Stimulated activated naive CD8-positive, alpha-beta T cell treated with anti-CD3 and anti-CD28 coated beads, Interleukin-15, amount 100 ng/mL, for 72 hours (primary cell): ENCODE measurements around the gene OR10R2.
A peak's percentile ranks its signal among the peaks of the same experiment; 100 is the strongest.
"Not testable (repeated sequence)": the region's sequence is repeated elsewhere in the genome, so short reads cannot be mapped to it uniquely, and the experiment has no call there.

ENCODE experiments used
- ATAC-seq: fragments of 150-1000 bp; cut with Tn5 transposase; 2 replicates; pipeline ENCODE4 v1.10.0; 2021; ENCODE audit warnings: mild to moderate bottlenecking, moderate library complexity
- DNase-seq, 2 donors: peaks; one replicate each; pipeline ENCODE4 v3.0.0; 2021 to 2022
- H3K27ac Mint-ChIP-seq, 2 donors: one replicate each; pipeline ENCODE4 v1.8.0; 2022; ENCODE audit warnings: mild to moderate bottlenecking in 2 of 2, mixed read lengths in 2 of 2, moderate library complexity in 2 of 2
- H3K27me3 Mint-ChIP-seq: one replicate; pipeline ENCODE4 v1.8.0; 2022; ENCODE audit warnings: mixed read lengths
- H3K4me1 Mint-ChIP-seq: one replicate; pipeline ENCODE4 v1.8.0; 2022; ENCODE audit warnings: mild to moderate bottlenecking, mixed read lengths
- H3K4me3 Mint-ChIP-seq, 2 donors: one replicate each; pipeline ENCODE4 v1.8.0; 2022; ENCODE audit warnings: mild to moderate bottlenecking in 2 of 2, mixed read lengths in 2 of 2, moderate library complexity in 1 of 2
- H3K9me3 Mint-ChIP-seq, 2 donors: one replicate each; pipeline ENCODE4 v1.8.0; 2022; ENCODE audit warnings: mixed read lengths in 2 of 2

Gene OR10R2, protein sequence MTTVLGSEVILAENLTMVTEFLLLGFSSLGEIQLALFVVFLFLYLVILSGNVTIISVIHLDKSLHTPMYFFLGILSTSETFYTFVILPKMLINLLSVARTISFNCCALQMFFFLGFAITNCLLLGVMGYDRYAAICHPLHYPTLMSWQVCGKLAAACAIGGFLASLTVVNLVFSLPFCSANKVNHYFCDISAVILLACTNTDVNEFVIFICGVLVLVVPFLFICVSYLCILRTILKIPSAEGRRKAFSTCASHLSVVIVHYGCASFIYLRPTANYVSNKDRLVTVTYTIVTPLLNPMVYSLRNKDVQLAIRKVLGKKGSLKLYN

GRCh38 chr1:158471920-158472319 is at the start of gene OR10R2:
Gene OR10R2 (plus strand): TSS chr1:158472220. CDS start chr1:158472326, 106 bp downstream.
- DNase-seq, result no peak
- Mint-ChIP-seq H3K27ac (no peak within 1 kb of the TSS), H3K27me3 (peaks cover 31% of the 10 kb centered on the region), H3K4me1 (no peaks in the 10 kb centered on the region), H3K4me3 (no peak within 1 kb of the TSS), H3K9me3 (no peaks in the 10 kb centered on the region)
- ATAC-seq, result no peak

- Mint-ChIP-seq H3K4me3 (no peak overlapping the region), H3K27ac (no peak overlapping the region), H3K27me3 (peaks cover 14% of the 10 kb centered on the region), H3K9me3 (peaks cover 9 to 14% of the 10 kb centered on the region in 2 donors), H3K4me1 (no peaks in the 10 kb centered on the region)
- DNase-seq (no peak), ATAC-seq (no peak)
These were observed 47.0 kb upstream of the OR10R2 start for GRCh38 chr1:158425027-158425426.

GRCh38 chr1:158426137-158426536 is 45.9 kb upstream of the OR10R2 start, which contains the start of gene OR10K2:
Gene OR10K2 (minus strand): TSS chr1:158426237. CDS start chr1:158420866, 5,371 bp downstream.
- peaks cover 11 to 16% of the 10 kb centered on the region in 2 donors for H3K9me3 Mint-ChIP-seq
- peaks cover 17% of the 10 kb centered on the region for H3K27me3 Mint-ChIP-seq
- H3K27ac Mint-ChIP-seq, result no peak within 1 kb of the TSS
- H3K4me1 Mint-ChIP-seq, result no peaks in the 10 kb centered on the region
- no peak within 1 kb of the TSS for H3K4me3 Mint-ChIP-seq
- DNase-seq, result no peak
- ATAC-seq, result no peak

DNA sequence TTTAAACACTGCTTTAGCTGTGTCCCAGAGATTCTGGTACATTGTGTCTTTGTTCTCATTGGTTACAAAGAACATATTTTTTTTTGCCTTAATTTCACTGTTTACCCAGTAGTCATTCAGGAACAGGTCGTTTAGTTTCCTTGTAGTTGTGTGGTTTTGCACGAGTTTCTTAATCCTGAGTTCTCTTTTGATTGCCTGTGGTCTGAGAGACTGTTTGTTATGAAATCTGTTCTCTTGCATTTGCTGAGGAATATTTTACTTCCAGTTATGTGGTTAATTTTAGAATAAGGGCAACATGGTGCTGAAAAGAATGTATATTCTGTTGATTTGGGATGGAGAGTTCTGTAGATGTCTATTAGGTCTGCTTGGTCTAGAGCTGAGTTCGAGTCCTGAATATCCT is 41.9 kb upstream of the OR10R2 start:
- Mint-ChIP-seq H3K9me3 (peaks cover 17 to 24% of the 10 kb centered on the region in 2 donors), H3K27me3 (peaks cover 23% of the 10 kb centered on the region)
- not testable (repeated sequence) for H3K4me1 Mint-ChIP-seq, H3K27ac Mint-ChIP-seq, H3K4me3 Mint-ChIP-seq, ATAC-seq, DNase-seq

DNA sequence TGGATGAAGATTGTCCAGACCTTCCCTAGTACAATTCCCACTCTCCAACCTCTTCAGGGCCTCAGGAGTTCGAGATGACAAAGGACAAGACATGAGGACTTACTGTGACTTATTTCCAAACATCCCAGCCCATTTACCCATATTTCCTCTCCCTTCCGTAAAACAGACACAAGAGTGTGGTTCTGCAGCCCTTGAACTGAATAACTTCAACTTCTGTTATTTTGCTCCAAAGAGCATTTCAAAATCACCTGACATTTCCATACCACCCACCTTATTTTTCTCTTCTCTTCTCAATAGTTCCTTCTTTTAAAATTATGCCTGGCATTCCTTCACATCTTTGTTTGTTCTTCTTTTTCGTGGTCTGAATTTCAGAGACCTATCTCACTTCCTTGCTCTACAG is 37.3 kb upstream of the OR10R2 start:
- H3K9me3 Mint-ChIP-seq, result peaks cover 11 to 13% of the 10 kb centered on the region in 2 donors
- H3K27ac Mint-ChIP-seq, result no peak overlapping the region
- H3K4me3 Mint-ChIP-seq, result no peak overlapping the region
- H3K4me1 Mint-ChIP-seq, result no peaks in the 10 kb centered on the region
- no peak for DNase-seq
- peaks cover 23% of the 10 kb centered on the region for H3K27me3 Mint-ChIP-seq
- no peak for ATAC-seq

DNA sequence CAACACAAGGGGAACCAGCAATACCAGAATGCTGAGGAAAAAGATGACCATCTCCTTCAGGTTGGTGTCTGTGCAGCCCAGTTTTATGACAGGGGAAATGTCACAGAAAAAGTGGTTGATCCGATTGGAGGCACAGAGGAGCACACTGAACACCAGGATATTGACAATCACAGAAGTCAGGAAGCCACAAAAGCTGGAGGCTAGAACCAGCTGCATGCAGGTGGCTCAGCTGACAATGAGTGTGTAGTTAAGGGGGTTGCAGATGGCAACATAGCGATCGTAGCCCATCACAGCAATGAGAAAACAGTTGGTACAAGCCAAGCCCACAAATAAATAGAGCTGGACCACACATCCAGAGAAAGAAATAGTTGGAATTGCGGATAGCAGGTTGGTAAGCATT is 26.6 kb upstream of the OR10R2 start:
- Mint-ChIP-seq H3K27me3 (peaks cover 21% of the 10 kb centered on the region), H3K9me3 (peaks cover 0 to 7% of the 10 kb centered on the region in 2 donors), H3K27ac (no peak overlapping the region), H3K4me3 (no peak overlapping the region), H3K4me1 (no peaks in the 10 kb centered on the region)
- no peak for ATAC-seq
- DNase-seq, result no peak

GRCh38 chr1:158454537-158454936 is 17.5 kb upstream of the OR10R2 start:
- Mint-ChIP-seq H3K27me3 (peaks cover 18% of the 10 kb centered on the region), H3K27ac (no peak overlapping the region), H3K9me3 (peaks cover 4 to 11% of the 10 kb centered on the region in 2 donors), H3K4me1 (no peaks in the 10 kb centered on the region), H3K4me3 (no peak overlapping the region)
- ATAC-seq, result no peak
- DNase-seq, result no peak

DNA sequence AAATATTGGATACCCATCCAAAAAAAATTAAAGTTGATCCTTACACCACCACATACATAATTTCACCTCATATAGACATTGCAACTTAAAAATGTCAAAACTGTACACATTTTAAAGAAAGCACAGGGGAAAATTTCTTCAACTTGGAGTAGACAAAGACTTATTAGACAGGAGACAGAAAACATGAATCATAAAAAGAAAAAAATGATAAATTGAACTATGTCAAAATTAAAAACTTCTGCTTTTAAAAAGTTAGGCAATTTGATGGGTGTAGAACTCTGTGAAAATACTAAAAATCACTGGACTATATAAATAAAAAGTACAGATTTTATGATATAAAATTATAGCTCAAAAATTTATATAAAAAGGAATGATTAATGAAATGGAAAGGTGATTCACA is 14.8 kb upstream of the OR10R2 start:
- ATAC-seq, result no peak
- H3K27me3 Mint-ChIP-seq, result peaks cover 9% of the 10 kb centered on the region
- H3K4me3 Mint-ChIP-seq, result no peak overlapping the region
- H3K27ac Mint-ChIP-seq, result no peak overlapping the region
- H3K4me1 Mint-ChIP-seq, result no peaks in the 10 kb centered on the region
- H3K9me3 Mint-ChIP-seq, result no peaks in the 10 kb centered on the region
- DNase-seq, result no peak

DNA sequence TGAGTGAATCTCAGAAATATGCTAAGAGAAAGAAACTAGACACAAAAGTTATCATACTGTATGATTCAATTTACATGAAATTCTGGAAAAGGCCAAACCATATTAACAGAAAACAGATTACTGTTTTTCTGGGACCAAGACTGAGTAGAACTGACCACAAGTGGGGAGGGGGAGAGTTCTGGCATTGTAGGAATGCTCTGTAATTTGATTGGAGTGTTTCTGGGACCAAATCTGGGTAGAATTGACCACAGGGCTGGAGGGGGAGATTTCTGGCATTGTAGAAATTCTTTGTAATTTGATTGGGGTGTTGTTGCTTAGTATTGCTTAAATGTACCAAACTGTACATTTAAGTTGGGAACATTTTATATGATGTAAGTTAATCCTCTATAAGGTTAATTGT is 13.8 kb upstream of the OR10R2 start:
- H3K27ac Mint-ChIP-seq, result no peak overlapping the region
- no peaks in the 10 kb centered on the region for H3K9me3 Mint-ChIP-seq
- ATAC-seq (no peak), DNase-seq (no peak)
- H3K4me1 Mint-ChIP-seq, result no peaks in the 10 kb centered on the region
- no peak overlapping the region for H3K4me3 Mint-ChIP-seq
- H3K27me3 Mint-ChIP-seq, result peaks cover 9% of the 10 kb centered on the region

DNA sequence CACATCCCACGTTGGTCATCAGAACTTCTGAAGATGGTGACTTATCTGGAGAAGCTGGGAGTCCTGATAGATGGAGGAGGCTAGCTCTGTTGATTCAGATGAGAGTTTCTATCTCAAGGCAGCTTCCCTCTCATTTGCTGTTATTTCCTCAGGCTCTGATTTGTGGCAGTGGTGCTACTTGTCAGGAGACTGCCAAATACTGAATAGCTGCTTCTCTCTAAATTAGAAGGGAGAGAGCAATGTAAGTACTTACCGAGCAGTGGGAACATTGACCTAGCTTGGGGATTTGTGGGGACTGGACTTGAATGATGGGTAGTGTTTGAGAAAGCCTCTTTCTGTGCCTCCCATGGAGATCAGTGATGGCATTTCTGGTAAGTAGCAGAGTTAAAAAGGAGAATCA is 10.5 kb upstream of the OR10R2 start, which contains the start of gene OR10K1:
TSS of gene OR10K1 (plus strand) at position 301 of the 400 bp plus-strand sequence. CDS start 3,728 bp downstream, outside the sequence.
- H3K9me3 Mint-ChIP-seq, result peaks cover 0 to 6% of the 10 kb centered on the region in 2 donors
- no peak for ATAC-seq
- no peak within 1 kb of the TSS for H3K4me3 Mint-ChIP-seq
- H3K27ac Mint-ChIP-seq, result no peak within 1 kb of the TSS
- H3K4me1 Mint-ChIP-seq, result no peaks in the 10 kb centered on the region
- no peak for DNase-seq
- H3K27me3 Mint-ChIP-seq, result no peaks in the 10 kb centered on the region

- DNase-seq, result no peak
- peaks cover 0 to 2% of the 10 kb centered on the region in 2 donors for H3K9me3 Mint-ChIP-seq
- no peak overlapping the region for H3K4me3 Mint-ChIP-seq
- H3K4me1 Mint-ChIP-seq, result no peaks in the 10 kb centered on the region
- peaks cover 15% of the 10 kb centered on the region for H3K27me3 Mint-ChIP-seq
- no peak overlapping the region for H3K27ac Mint-ChIP-seq
- no peak for ATAC-seq
These were observed 13.4 kb downstream of the OR10R2 start for GRCh38 chr1:158485455-158485854.

DNA sequence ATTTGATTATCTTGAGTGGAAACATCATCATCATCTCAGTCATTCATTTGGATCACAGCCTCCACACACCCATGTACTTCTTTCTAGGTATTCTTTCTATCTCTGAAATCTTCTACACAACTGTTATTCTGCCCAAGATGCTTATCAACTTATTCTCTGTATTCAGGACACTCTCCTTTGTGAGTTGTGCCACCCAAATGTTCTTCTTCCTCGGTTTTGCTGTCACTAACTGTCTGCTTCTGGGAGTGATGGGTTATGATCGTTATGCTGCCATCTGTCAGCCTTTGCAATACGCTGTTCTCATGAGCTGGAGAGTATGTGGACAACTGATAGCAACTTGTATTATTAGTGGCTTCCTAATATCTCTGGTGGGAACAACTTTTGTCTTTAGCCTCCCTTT is 19.3 kb downstream of the OR10R2 start:
- Mint-ChIP-seq H3K27ac (no peak overlapping the region), H3K4me1 (no peaks in the 10 kb centered on the region), H3K27me3 (peaks cover 32% of the 10 kb centered on the region), H3K4me3 (no peak overlapping the region), H3K9me3 (no peaks in the 10 kb centered on the region)
- DNase-seq, result no peak
- no peak for ATAC-seq

DNA sequence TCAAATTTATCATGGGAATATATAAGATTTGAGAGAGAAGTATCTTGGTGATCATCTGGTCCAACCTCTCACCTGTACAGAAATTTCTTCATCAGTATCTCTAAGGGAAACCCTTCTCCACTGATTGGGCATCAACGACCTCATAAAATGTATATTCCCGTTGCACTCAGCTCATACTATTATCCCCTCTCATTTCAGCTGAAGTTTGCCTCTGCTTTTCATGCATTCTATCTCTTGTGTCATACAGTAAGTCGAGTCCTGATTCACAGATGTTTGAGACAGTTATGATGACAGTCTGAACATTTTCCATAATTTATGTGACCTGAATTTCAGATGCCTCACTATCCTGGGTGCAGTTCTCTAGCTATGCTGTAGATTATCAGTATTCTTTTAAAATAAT is 21.0 kb downstream of the OR10R2 start:
- ATAC-seq (no peak), DNase-seq (no peak)
- no peak overlapping the region for H3K27ac Mint-ChIP-seq
- H3K4me1 Mint-ChIP-seq, result no peaks in the 10 kb centered on the region
- no peaks in the 10 kb centered on the region for H3K9me3 Mint-ChIP-seq
- peaks cover 32% of the 10 kb centered on the region for H3K27me3 Mint-ChIP-seq
- H3K4me3 Mint-ChIP-seq, result no peak overlapping the region

DNA sequence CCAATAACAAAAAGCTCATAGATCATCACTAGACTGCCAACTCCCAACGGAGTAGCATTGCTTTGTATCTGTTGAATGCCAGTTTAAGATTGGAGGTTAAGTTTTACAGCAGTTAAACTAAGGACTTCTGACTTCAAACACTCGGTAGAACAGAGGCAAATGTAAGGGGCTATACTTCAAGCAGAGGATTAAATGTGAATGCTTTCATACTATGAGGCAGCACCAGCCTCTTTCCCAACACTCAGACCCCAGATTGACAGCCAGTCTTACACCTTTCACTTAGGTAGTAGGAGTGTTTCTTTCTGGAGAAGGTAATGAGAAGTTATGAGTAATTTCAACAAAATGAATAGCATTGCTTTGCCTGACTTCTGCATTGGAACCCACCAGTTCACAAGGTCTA is 22.8 kb downstream of the OR10R2 start:
- H3K27ac Mint-ChIP-seq, result no peak overlapping the region
- H3K9me3 Mint-ChIP-seq, result no peaks in the 10 kb centered on the region
- H3K27me3 Mint-ChIP-seq, result peaks cover 21% of the 10 kb centered on the region
- DNase-seq (no peak), ATAC-seq (no peak)
- H3K4me3 Mint-ChIP-seq, result no peak overlapping the region
- no peaks in the 10 kb centered on the region for H3K4me1 Mint-ChIP-seq

DNA sequence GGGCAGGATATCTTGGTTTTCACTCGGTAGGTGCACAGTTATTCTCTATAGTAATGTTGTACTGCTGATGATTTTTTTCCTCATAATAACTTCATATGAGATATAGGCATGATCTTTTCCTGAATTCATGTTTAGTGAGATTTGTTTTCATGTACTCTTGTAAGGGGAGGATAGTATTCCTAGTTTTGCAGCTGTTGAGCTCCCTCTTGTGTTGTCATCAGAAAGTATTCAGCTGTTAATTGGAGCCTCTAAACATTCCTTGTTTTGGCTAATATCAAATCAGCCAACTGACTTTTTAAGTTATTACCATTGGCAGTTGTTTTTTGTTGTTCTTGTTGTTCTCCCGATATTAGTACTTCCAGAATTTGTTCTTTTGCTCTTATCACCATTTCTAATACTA is 24.4 kb downstream of the OR10R2 start:
- no peaks in the 10 kb centered on the region for H3K9me3 Mint-ChIP-seq
- H3K4me3 Mint-ChIP-seq, result no peak overlapping the region

DNA sequence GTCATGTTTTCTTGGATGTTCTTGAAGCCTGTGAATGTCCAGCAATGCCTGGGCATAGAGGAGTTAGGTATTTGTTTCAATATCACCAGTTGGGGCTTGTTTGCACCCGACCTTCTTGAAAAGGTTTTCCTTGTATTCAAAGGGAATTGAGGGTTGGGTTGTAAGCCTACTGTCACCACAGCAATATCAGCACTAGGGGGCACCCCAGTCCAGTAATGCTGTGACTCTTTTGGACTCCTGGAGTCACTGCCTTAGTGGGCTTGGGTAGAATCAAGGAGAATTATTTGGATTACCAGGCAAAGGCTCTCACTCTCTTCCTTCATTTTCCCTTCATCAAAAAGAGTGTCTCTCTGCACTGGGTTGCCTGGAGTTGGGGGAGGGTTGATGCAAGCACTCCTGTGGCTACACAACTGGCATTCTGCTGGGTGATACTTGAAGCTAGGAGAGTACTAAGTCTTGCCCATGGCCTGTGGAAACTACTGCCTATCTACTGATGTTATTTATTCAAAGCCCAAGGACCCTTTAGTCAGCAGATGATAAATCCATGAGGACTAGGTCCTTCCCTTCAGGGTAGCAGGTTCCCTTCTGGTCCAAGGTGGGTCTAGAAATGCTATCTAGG is 34.5 kb downstream of the OR10R2 start:
- Mint-ChIP-seq H3K27ac (no peak overlapping the region), H3K4me1 (no peaks in the 10 kb centered on the region), H3K9me3 (peaks cover 7 to 16% of the 10 kb centered on the region in 2 donors), H3K4me3 (no peak overlapping the region), H3K27me3 (peaks cover 22% of the 10 kb centered on the region)
- ATAC-seq (no peak), DNase-seq (peak in 1 of 2 donors; percentile 20)

More for the DNA sequence above, 24.4 kb downstream of the OR10R2 start:
- DNase-seq, result no peak
- peaks cover 22% of the 10 kb centered on the region for H3K27me3 Mint-ChIP-seq
- no peaks in the 10 kb centered on the region for H3K4me1 Mint-ChIP-seq
- ATAC-seq, result no peak
- no peak overlapping the region for H3K27ac Mint-ChIP-seq
